Bronchial epithelial cell (primary cell): ENCODE measurements around the gene LRRC4B. TPM values are rescaled to one million over a fixed set of nuclear protein-coding genes. Genes with fewer than 3 reads are reported as not detected.

Experiments used
- DNase-seq: peaks from one replicate; pipeline ENCODE4 v3.0.0-alpha.2; 2010; ENCODE audit warnings: low read depth
- FAIRE-seq: peaks from 2 replicates; lab custom pipeline; 2011; peaks lifted over from hg19 to GRCh38; lab: Jason Lieb, UNC
- H3K27me3 ChIP-seq: 2 replicates; pipeline ENCODE4 v1.5.1; 2011; ENCODE audit warnings: low read length; ENCODE audit not compliant: control insufficient read depth, insufficient read depth
- H3K36me3 ChIP-seq: 2 replicates; pipeline ENCODE4 v1.5.1; 2011; ENCODE audit warnings: low read length; ENCODE audit not compliant: control insufficient read depth, insufficient read depth
- H3K4me3 ChIP-seq: 2 replicates; pipeline ENCODE4 v1.5.1; 2011; ENCODE audit warnings: mild to moderate bottlenecking, low read depth, low read length, control low read depth
- total RNA-seq: library from RNA; depleted of rRNA; stranded (reverse); fragments of >200 nt; gene quantifications from 2 replicates; pipeline ENCODE4 v1.2.1, GENCODE V29; 2014
- TF ChIP-seq, protein P1 (sequence below): IDR thresholded peaks from 2 replicates; pipeline ENCODE4 v1.5.1; 2011; ENCODE audit warnings: mild to moderate bottlenecking, moderate library complexity, low read length, control low read depth, inconsistent platforms; ENCODE audit not compliant: insufficient read depth, severe bottlenecking

LRRC4B gene
- total RNA-seq, 1 donor from 2014 or later, result not detected

DNA sequence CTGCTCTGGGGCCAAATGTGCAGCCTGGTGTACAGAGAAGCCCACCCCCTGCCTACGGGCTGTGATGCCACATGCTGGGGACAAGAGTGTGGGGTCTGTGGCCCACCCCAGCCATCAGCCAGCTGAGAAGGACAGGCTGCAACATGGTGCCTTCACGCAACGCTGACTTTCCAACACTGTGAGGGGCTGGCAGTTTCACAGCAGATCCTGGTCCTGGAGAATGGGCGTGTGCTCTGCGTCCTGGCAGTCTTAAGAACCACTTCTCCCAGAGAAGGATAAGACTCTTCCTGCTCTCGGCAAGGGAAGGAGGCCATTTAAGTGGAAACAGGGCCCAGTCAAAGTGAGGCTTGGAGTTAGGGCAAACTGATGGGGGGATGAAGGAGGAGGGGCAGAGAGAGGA, 4.6 kb downstream of the LRRC4B start:
- Histone ChIP-seq H3K4me3 (no peak overlapping the region), H3K27me3 (peaks cover 13% of the 10 kb centered on the region), H3K36me3 (no peaks in the 10 kb centered on the region)
- TF ChIP-seq, protein P1, sequence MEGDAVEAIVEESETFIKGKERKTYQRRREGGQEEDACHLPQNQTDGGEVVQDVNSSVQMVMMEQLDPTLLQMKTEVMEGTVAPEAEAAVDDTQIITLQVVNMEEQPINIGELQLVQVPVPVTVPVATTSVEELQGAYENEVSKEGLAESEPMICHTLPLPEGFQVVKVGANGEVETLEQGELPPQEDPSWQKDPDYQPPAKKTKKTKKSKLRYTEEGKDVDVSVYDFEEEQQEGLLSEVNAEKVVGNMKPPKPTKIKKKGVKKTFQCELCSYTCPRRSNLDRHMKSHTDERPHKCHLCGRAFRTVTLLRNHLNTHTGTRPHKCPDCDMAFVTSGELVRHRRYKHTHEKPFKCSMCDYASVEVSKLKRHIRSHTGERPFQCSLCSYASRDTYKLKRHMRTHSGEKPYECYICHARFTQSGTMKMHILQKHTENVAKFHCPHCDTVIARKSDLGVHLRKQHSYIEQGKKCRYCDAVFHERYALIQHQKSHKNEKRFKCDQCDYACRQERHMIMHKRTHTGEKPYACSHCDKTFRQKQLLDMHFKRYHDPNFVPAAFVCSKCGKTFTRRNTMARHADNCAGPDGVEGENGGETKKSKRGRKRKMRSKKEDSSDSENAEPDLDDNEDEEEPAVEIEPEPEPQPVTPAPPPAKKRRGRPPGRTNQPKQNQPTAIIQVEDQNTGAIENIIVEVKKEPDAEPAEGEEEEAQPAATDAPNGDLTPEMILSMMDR, result no peak
- DNase-seq, result no peak
- FAIRE-seq, result no peak

DNA sequence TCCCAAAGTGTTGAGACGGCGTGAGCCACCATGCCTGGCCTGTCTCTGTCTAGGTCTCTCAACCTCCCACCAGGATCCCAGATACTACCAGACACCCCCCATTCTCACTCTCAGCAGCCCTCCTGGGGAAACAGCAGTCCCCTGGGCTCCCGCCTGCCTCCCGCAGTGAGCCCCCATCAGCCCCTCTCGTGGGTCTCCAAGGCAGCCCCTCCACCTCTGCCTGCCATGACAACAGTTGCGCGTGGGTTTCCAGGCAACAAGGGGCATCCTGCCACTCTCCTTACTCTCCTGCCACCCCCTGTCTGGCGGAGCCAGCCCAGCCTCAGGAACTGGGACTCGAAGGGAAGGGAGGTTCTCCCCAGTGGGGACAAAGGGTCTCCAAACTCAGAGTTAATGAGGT, 5.2 kb downstream of the LRRC4B start:
- Histone ChIP-seq H3K36me3 (no peaks in the 10 kb centered on the region), H3K27me3 (peaks cover 13% of the 10 kb centered on the region), H3K4me3 (no peak overlapping the region)
- FAIRE-seq (no peak), DNase-seq (no peak)
- TF ChIP-seq, protein P1, result no peak

DNA sequence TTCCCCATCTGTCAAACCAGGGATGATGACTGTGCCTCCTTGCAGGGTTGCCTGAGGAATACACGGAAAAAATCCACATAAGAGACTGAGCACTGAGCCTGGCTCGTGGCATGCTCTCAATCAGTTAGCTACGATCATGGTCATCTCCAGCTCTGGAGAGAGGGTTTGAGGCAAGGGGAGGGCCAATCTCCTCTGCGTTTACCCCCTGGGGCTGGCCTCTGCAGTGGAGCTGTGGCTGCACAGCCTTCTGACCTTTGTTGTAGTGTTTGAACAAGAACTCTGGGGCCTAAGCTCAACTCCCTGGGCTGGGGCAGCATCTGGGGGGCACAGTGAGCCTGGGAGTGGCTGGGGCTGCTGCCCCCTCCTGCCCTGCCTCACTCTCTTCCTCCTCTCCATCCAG, 5.9 kb downstream of the LRRC4B start:
- H3K36me3 ChIP-seq, result no peaks in the 10 kb centered on the region
- TF ChIP-seq, protein P1, result no peak
- no peak for FAIRE-seq
- H3K4me3 ChIP-seq, result no peak overlapping the region
- DNase-seq, result no peak
- H3K27me3 ChIP-seq, result peaks cover 13% of the 10 kb centered on the region

DNA sequence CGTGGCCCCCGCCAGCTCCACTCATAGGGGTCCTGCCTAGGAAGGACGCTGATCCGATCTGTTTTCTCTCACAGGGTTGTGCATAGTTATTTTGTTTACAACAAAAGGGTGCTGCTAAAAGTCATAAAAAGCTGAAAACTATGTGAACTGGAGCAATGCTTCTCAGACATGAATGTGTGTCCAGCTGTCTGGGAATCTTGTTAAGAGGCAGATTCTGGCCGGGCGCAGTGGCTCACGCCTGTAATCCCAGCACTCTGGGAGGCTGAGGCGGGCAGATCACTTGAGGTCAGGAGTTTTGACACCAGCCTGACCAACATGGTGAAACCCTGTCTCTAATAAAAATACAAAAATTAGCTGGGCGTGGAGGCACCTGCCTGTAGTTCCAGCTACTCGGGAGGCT, 8.6 kb downstream of the LRRC4B start:
- no peak for FAIRE-seq
- H3K36me3 ChIP-seq, result no peaks in the 10 kb centered on the region
- TF ChIP-seq, protein P1, result no peak
- no peak overlapping the region for H3K4me3 ChIP-seq
- no peak for DNase-seq
- H3K27me3 ChIP-seq, result peaks cover 6% of the 10 kb centered on the region

DNA sequence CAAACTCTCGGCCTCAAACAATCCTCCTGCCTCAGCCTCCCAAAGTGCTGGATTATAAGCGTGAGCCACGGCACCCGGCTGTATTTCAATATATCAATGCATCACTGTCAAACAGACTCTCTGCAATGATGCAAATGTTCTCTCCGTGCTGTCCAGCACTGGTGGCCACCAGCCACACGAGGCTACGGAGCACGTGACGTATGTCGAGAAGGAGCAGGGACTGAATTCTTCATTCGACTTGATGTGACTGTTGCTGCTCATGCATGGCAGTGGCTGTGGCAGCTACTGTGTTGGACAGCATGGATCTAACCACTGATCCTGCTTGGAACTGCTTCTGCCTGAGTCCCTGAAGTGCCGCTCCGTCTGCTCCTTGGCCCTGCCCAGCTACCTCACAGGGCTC, 9.8 kb downstream of the LRRC4B start:
- Histone ChIP-seq H3K4me3 (no peak overlapping the region), H3K27me3 (peaks cover 2% of the 10 kb centered on the region), H3K36me3 (no peaks in the 10 kb centered on the region)
- DNase-seq (no peak), FAIRE-seq (no peak)
- TF ChIP-seq, protein P1, result no peak

DNA sequence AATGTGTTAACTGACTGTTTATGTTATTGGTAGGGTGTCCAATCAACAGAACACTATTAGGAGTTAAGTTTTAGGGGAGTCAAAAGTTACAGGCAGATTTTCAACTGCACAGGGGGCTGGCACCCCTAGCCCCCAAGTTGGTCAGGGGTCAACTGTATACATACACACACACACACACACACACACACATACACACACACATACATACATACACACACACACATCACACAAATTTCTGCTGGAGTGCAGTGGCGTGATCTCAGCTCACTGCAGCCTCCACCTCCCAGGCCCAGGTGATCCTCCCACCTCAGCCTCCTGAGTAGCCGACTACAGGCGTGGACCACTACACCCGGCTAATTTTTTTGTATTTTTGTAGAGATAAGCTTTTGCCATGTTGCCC, 10.2 kb downstream of the LRRC4B start:
- no peak for DNase-seq
- no peak for FAIRE-seq
- TF ChIP-seq, protein P1, result no peak
- H3K36me3 ChIP-seq, result no peaks in the 10 kb centered on the region
- no peak overlapping the region for H3K4me3 ChIP-seq
- peaks cover 2% of the 10 kb centered on the region for H3K27me3 ChIP-seq
